Thoracic aorta (tissue), 2 donors: ENCODE measurements around the gene FAM47E. TPM values are rescaled to one million over a fixed set of nuclear protein-coding genes. Genes with fewer than 3 reads are reported as not detected.

Source experiments
- ATAC-seq: fragments of 150-250 bp; one replicate; pipeline ENCODE4 v1.8.0; 2017; ENCODE audit warnings: low read depth; ENCODE audit not compliant: insufficient number of reproducible peaks, low FRiP score
- DNase-seq: peaks from one replicate; pipeline ENCODE4 v3.0.0-alpha.2; 2020; ENCODE audit warnings: low spot score
- H3K27ac ChIP-seq, 2 donors: fragments of 200-600 bp; sonication (generic); 1 replicate in 1 of 2; 2 replicates in 1 of 2; pipeline ENCODE4 v1.5.1; 2016; ENCODE audit warnings: mild to moderate bottlenecking in 2 of 2, moderate library complexity in 2 of 2
- H3K27me3 ChIP-seq: fragments of 200-600 bp; sonication (generic); replicated peaks from 2 replicates; pipeline ENCODE4 v1.6.0; 2016; ENCODE audit warnings: mild to moderate bottlenecking; ENCODE audit not compliant: insufficient read depth
- H3K36me3 ChIP-seq: fragments of 200-600 bp; sonication (generic); one replicate; pipeline ENCODE4 v1.5.1; 2016
- H3K4me1 ChIP-seq, 2 donors: fragments of 200-600 bp; sonication (generic); 1 replicate in 1 of 2; 2 replicates in 1 of 2; pipeline versions ENCODE4 v1.5.1 to v1.6.0; 2016; ENCODE audit warnings: low read depth in 2 of 2, mild to moderate bottlenecking in 1 of 2; ENCODE audit not compliant: control insufficient read depth in 1 of 2
- H3K4me3 ChIP-seq: fragments of 200-600 bp; sonication (generic); 2 replicates; pipeline ENCODE4 v1.5.1; 2016; ENCODE audit warnings: mild to moderate bottlenecking
- H3K9me3 ChIP-seq: fragments of 200-600 bp; sonication (generic); 2 replicates; pipeline ENCODE4 v1.5.1; 2016
- CTCF ChIP-seq: fragments of 200-600 bp; sonication (generic); IDR thresholded peaks from one replicate; pipeline ENCODE4 v1.5.1; 2019; ENCODE audit warnings: antibody characterized with exemption
- total RNA-seq, 2 donors: library from RNA; depleted of rRNA; stranded (reverse); fragments of >200 nt; gene quantifications; one replicate each; pipeline versions ENCODE4 v1.1.0 to v1.2.3, GENCODE V29; 2016

The FAM47E gene
- total RNA-seq, 2 donors from 2014 or later, result 0.42 to 0.54 TPM

GRCh38 chr4:76302826-76303438 is 51.4 kb downstream of the FAM47E start:
- TF ChIP-seq CTCF, result no peak

DNA sequence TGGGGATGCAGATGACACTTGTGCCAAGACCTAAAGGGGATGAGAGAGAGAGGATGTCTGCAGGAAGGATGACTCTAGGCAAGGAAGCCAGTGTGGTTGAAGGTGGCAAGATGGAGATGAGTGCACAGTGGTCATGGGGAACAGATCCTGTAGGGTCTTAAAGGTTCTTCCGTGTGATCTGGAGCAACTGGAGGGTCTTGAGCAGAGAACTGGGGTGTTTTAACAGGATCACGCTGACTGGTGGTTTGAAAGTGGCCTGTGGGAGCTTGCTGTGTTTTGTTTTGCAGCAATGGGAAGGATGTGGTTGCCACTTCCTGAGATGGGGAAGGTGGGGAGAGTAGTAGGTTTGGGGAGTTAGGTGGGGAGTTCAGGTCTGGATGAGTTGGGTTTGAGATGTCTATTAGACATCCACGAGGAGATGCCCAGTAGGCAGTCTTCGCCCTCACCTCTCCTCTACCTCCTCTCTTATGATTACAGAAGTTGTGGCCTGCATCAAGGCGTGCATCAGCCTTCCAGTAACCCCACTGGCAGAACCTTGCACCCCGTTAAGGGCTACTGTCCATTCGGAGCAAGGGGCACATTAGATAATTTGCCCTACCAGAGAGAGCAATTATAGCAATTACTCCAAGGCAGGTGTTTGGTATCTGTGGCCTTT is 53.6 kb downstream of the FAM47E start:
- Histone ChIP-seq H3K27me3 (no peaks in the 10 kb centered on the region), H3K27ac (peak overlapping the region; percentile 88 to 89), H3K9me3 (no peaks in the 10 kb centered on the region), H3K36me3 (peaks cover 5% of the 10 kb centered on the region), H3K4me1 (peaks cover 17 to 45% of the 10 kb centered on the region in 2 donors), H3K4me3 (peak overlapping the region; percentile 94)
- DNase-seq (no peak), ATAC-seq (no peak)
- TF ChIP-seq CTCF, result no peak

More at GRCh38 chr4:76302826-76303438, 51.4 kb downstream of the FAM47E start:
- no peak for DNase-seq
- H3K9me3 ChIP-seq, result peaks cover 2% of the 10 kb centered on the region
- ATAC-seq, result no peak
- no peaks in the 10 kb centered on the region for H3K36me3 ChIP-seq
- H3K27me3 ChIP-seq, result no peaks in the 10 kb centered on the region
- H3K4me3 ChIP-seq, result no peak overlapping the region
- H3K27ac ChIP-seq, result no peak overlapping the region
- H3K4me1 ChIP-seq, result peaks cover 11 to 33% of the 10 kb centered on the region in 2 donors

DNA sequence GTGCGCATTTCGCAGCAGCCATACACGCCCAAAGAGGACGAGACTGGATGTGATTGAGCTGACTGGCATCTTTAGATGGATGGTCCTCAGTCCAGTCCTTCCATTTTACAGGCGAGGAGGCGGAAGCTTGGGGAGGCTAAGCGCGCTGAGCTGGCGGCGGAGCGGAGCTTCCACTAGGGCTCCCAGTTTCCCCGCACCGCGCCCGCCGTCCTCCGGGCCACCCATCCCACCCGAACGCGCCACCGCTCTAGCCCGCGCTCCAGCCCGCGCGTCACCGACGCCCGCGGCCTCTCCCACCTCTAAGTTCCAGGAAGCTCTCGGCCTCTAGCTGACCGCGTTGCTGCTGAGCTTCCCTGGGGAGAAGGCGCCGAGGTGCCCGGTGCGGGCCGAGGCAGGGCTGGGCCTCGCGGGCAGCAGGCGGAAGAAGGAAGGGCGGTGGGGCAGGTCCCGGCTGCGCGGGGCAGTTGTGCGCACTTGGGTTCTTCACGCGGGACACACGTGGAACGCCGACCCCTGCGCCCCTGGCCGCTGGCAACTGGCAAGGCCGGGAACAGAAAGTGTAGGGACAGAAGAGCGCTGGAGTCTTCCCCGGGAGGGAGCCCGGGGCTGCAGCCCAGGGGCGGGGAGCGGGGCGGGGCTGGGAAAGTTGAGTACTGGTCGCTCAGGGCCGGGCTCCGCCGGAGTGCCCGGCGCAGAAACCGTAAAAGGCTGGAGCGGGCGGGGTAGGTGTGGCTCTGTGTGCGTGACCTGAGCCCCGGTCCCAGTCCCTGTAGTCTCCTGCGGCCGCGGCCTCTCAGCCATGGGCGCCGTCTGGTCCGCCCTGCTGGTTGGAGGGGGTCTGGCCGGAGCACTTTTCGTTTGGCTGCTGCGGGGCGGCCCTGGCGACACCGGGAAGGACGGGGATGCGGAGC is 54.7 kb downstream of the FAM47E start, which contains the start of gene STBD1:
STBD1 (plus strand) TSS at position 763 of the 911 bp plus-strand sequence; CDS start at position 800, 37 bp downstream.
- peaks cover 17 to 45% of the 10 kb centered on the region in 2 donors for H3K4me1 ChIP-seq
- peak within 1 kb of the TSS; percentile 88 to 89 for H3K27ac ChIP-seq
- DNase-seq (peak; percentile 48), ATAC-seq (peak; percentile 75)
- no peaks in the 10 kb centered on the region for H3K9me3 ChIP-seq
- H3K4me3 ChIP-seq, result peak within 1 kb of the TSS; percentile 94
- H3K27me3 ChIP-seq, result no peaks in the 10 kb centered on the region
- no peak for TF ChIP-seq CTCF
- H3K36me3 ChIP-seq, result peaks cover 5% of the 10 kb centered on the region

- TF ChIP-seq CTCF, result peak; percentile 28
- H3K9me3 ChIP-seq, result no peaks in the 10 kb centered on the region
- H3K36me3 ChIP-seq, result peaks cover 5% of the 10 kb centered on the region
- DNase-seq (no peak), ATAC-seq (peak; percentile 39)
- H3K4me1 ChIP-seq, result peaks cover 13 to 38% of the 10 kb centered on the region in 2 donors
- no peaks in the 10 kb centered on the region for H3K27me3 ChIP-seq
- H3K4me3 ChIP-seq, result peak overlapping the region; percentile 94
- H3K27ac ChIP-seq, result peak overlapping the region; percentile 88 to 89
Measured at GRCh38 chr4:76306882-76307659, 55.5 kb downstream of the FAM47E start.
